ENCODE data around the gene MOB3B.

Gene MOB3B

GRCh38 chr9:27331393-27331792, 198.2 kb downstream of the MOB3B start:
- DNase-seq: no peak

GRCh38 chr9:27329291-27329690, 200.3 kb downstream of the MOB3B start:
- DNase-seq: no peak

- no peak for DNase-seq
Observed at GRCh38 chr9:27328483-27328882, 201.1 kb downstream of the MOB3B start.

GRCh38 chr9:27311184-27311583, 218.4 kb downstream of the MOB3B start:
- no peak for DNase-seq

- DNase-seq: no peak
Observed at GRCh38 chr9:27310582-27310981, 219.0 kb downstream of the MOB3B start.

- no peak for DNase-seq
Observed at GRCh38 chr9:27308691-27309390, 220.8 kb downstream of the MOB3B start.

- DNase-seq: no peak
Observed at GRCh38 chr9:27304521-27304920, 225.1 kb downstream of the MOB3B start.

GRCh38 chr9:27303219-27303618, 226.4 kb downstream of the MOB3B start:
- DNase-seq: no peak

GRCh38 chr9:27297050-27297449, 232.6 kb downstream of the MOB3B start, which contains the start of gene EQTN:
Gene EQTN (minus strand): TSS chr9:27297150. CDS start chr9:27297055, 95 bp downstream.
- DNase-seq: no peak

GRCh38 chr9:27293996-27294395, 235.6 kb downstream of the MOB3B start:
- no peak for DNase-seq

- DNase-seq: no peak
Observed at GRCh38 chr9:27292659-27293405, 236.8 kb downstream of the MOB3B start.

GRCh38 chr9:27291292-27291691, 238.3 kb downstream of the MOB3B start:
- no peak for DNase-seq

GRCh38 chr9:27282269-27282668, 247.3 kb downstream of the MOB3B start:
- no peak for DNase-seq

GRCh38 chr9:27280860-27281259, 248.8 kb downstream of the MOB3B start:
- no peak for DNase-seq

GRCh38 chr9:27280249-27280648, 249.4 kb downstream of the MOB3B start:
- no peak for DNase-seq

GRCh38 chr9:27279611-27280010, 250.0 kb downstream of the MOB3B start:
- no peak for DNase-seq

GRCh38 chr9:27278374-27278773, 251.2 kb downstream of the MOB3B start:
- no peak for DNase-seq

- DNase-seq: no peak
Observed at GRCh38 chr9:27276193-27277030, 253.2 kb downstream of the MOB3B start.
